Liver (tissue), 9 donors: ENCODE results near the gene DDX1. TPM values are rescaled to one million over a fixed set of nuclear protein-coding genes. Genes with fewer than 3 reads are reported as not detected.

Experiments used
- DNase-seq: peaks from one replicate; pipeline ENCODE4 v3.0.0-alpha.2; 2017; ENCODE audit warnings: low spot score
- H3K27ac ChIP-seq, 2 donors: one replicate each; pipeline ENCODE4 v1.7.0; 2013; ENCODE audit warnings: inconsistent platforms in 2 of 2, low read length in 2 of 2, control low read depth in 1 of 2, low read depth in 1 of 2, mild to moderate bottlenecking in 1 of 2
- H3K27me3 ChIP-seq, 4 donors: one replicate each; pipeline versions ENCODE4 v1.6.1 to v1.7.0; 2013; ENCODE audit warnings: low read length in 3 of 4, inconsistent platforms in 1 of 4, mild to moderate bottlenecking in 1 of 4, moderate library complexity in 1 of 4; ENCODE audit not compliant: control insufficient read depth in 4 of 4, insufficient read depth in 4 of 4
- H3K36me3 ChIP-seq, 4 donors: one replicate each; pipeline versions ENCODE4 v1.6.1 to v1.7.0; 2013; ENCODE audit warnings: low read length in 3 of 4, mild to moderate bottlenecking in 3 of 4, low read depth in 1 of 4, moderate library complexity in 1 of 4; ENCODE audit not compliant: control insufficient read depth in 4 of 4, insufficient read depth in 3 of 4
- H3K4me1 ChIP-seq, 4 donors: one replicate each; pipeline versions ENCODE4 v1.6.1 to v1.7.0; 2013; ENCODE audit warnings: low read length in 3 of 4, mild to moderate bottlenecking in 3 of 4, moderate library complexity in 1 of 4; ENCODE audit not compliant: control insufficient read depth in 4 of 4, insufficient read depth in 4 of 4
- H3K4me3 ChIP-seq, 3 donors: one replicate each; pipeline versions ENCODE4 v1.6.1 to v1.7.0; 2013; ENCODE audit warnings: low read length in 3 of 3, control low read depth in 1 of 3, low read depth in 1 of 3, mild to moderate bottlenecking in 1 of 3
- H3K9ac ChIP-seq, 2 donors: one replicate each; pipeline ENCODE4 v1.7.0; 2013; ENCODE audit warnings: low read length in 2 of 2, mild to moderate bottlenecking in 2 of 2, moderate library complexity in 2 of 2, control low read depth in 1 of 2, low read depth in 1 of 2
- H3K9me3 ChIP-seq, 4 donors: one replicate each; pipeline versions ENCODE4 v1.6.1 to v1.7.0; 2013; ENCODE audit warnings: low read length in 3 of 4; ENCODE audit not compliant: control insufficient read depth in 4 of 4
- ATF3 ChIP-seq: IDR thresholded peaks from 2 replicates; pipeline ENCODE4 v1.6.1; 2016; ENCODE audit warnings: antibody characterized with exemption
- CTCF ChIP-seq: fragments of 150-350 bp; IDR thresholded peaks from 2 replicates; pipeline ENCODE4 v1.5.1; 2017; ENCODE audit warnings: improper control_type of control experiment, low read depth, low read length; ENCODE audit not compliant: missing input control
- EGR1 ChIP-seq, 2 donors: IDR thresholded peaks; 2 replicates each; pipeline ENCODE4 v1.6.1; 2016 to 2018; ENCODE audit warnings: antibody characterized with exemption in 2 of 2, low read depth in 2 of 2
- FOXA1 ChIP-seq: IDR thresholded peaks from 2 replicates; pipeline ENCODE4 v1.6.1; 2016; ENCODE audit warnings: antibody characterized with exemption
- FOXA2 ChIP-seq: IDR thresholded peaks from 2 replicates; pipeline ENCODE4 v1.6.1; 2016; ENCODE audit warnings: antibody characterized with exemption
- GABPA ChIP-seq, 2 donors: IDR thresholded peaks in 1 of 2; conservative IDR thresholded peaks in 1 of 2; 2 replicates each; pipeline ENCODE4 v1.6.1; 2016; ENCODE audit warnings: antibody characterized with exemption in 2 of 2, mild to moderate bottlenecking in 1 of 2, moderate library complexity in 1 of 2
- HNF4A ChIP-seq, 2 donors: conservative IDR thresholded peaks; 2 replicates each; pipeline ENCODE4 v1.6.1; 2016; ENCODE audit warnings: antibody characterized with exemption in 2 of 2, mild to moderate bottlenecking in 2 of 2
- HNF4G ChIP-seq: IDR thresholded peaks from 2 replicates; pipeline ENCODE4 v1.6.1; 2016; ENCODE audit warnings: antibody characterized with exemption
- JUND ChIP-seq, 2 donors: IDR thresholded peaks; 2 replicates each; pipeline ENCODE4 v1.6.1; 2016; ENCODE audit warnings: antibody characterized with exemption in 2 of 2
- MAX ChIP-seq: IDR thresholded peaks from 2 replicates; pipeline ENCODE4 v1.6.1; 2016; ENCODE audit warnings: antibody characterized with exemption
- NR2F2 ChIP-seq: IDR thresholded peaks from 2 replicates; pipeline ENCODE4 v1.6.1; 2016; ENCODE audit warnings: antibody characterized with exemption
- RAD21 ChIP-seq, 2 donors: IDR thresholded peaks; 2 replicates each; pipeline ENCODE4 v1.6.1; 2016; ENCODE audit warnings: antibody characterized with exemption in 2 of 2, mild to moderate bottlenecking in 2 of 2
- REST ChIP-seq: IDR thresholded peaks from 2 replicates; pipeline ENCODE4 v1.6.1; 2016; ENCODE audit warnings: antibody characterized with exemption, mild to moderate bottlenecking
- RXRA ChIP-seq, 2 donors: IDR thresholded peaks; 2 replicates each; pipeline ENCODE4 v1.6.1; 2017 to 2018; ENCODE audit warnings: antibody characterized with exemption in 2 of 2, mild to moderate bottlenecking in 1 of 2
- SP1 ChIP-seq: IDR thresholded peaks from 2 replicates; pipeline ENCODE4 v1.6.1; 2018; ENCODE audit warnings: antibody characterized with exemption, mild to moderate bottlenecking
- TAF1 ChIP-seq: conservative IDR thresholded peaks from 2 replicates; pipeline ENCODE4 v1.6.1; 2016; ENCODE audit warnings: antibody characterized with exemption, mild to moderate bottlenecking
- YY1 ChIP-seq: IDR thresholded peaks from 2 replicates; pipeline ENCODE4 v1.6.1; 2016; ENCODE audit warnings: antibody characterized with exemption, mild to moderate bottlenecking
- ZBTB33 ChIP-seq: IDR thresholded peaks from 2 replicates; pipeline ENCODE4 v1.6.1; 2016; ENCODE audit warnings: antibody characterized with exemption
- WGBS: extraction: QIAGEN DNeasy Blood & Tissue Kit; methylation state at CpG from one replicate; pipeline ENCODE4 v1.1.7; 2013; 5-methylcytosine and 5-hydroxymethylcytosine counted together
- polyA plus RNA-seq, 2 donors: library from polyadenylated mRNA; stranded (reverse) in 1 of 2; unstranded in 1 of 2; fragments of 200-250 nt in 1 of 2; fragments of >200 nt in 1 of 2; fragmentation: Nextera tagmentation in 1 of 2; extraction: Ambion mirVana in 1 of 2; gene quantifications; one replicate each; pipeline versions ENCODE4 v1.2.1 to v1.2.3, GENCODE V29; 2013 to 2015
- total RNA-seq, 2 donors: library from RNA; depleted of rRNA; stranded (reverse); fragments of >200 nt; gene quantifications; one replicate each; pipeline ENCODE4 v1.2.3, GENCODE V29; 2014
- donor health status: healthy.
- donor health status: healthy.
- donor health status: healthy.
- donor health status: healthy.
- donor health status: healthy.

Gene DDX1
- total and polyA plus RNA-seq, 4 donors = 31.7 to 43.9 (median 38.8) TPM

- TF ChIP-seq CTCF (no peak), EGR1 (IDR thresholded peaks at IDR 0.05; ENCODE audit: low read depth in 2 of 2) (no peak), FOXA2 (no peak), YY1 (no peak), FOXA1 (no peak)
These were observed 69.6 kb downstream of the DDX1 start (continued) for GRCh38 chr2:15661295-15661569.

- Histone ChIP-seq H3K9me3 (no peaks in the 10 kb centered on the region), H3K27me3 (no peaks in the 10 kb centered on the region), H3K36me3 (no peaks in the 10 kb centered on the region), H3K9ac (no peak overlapping the region), H3K27ac (no peak overlapping the region), H3K4me3 (no peak overlapping the region), H3K4me1 (no peaks in the 10 kb centered on the region)
- WGBS = 87% methylated on average over 4 of the region's 4 CpGs
- DNase-seq = no peak
- TF ChIP-seq MAX (no peak), HNF4G (no peak), TAF1 (no peak), NR2F2 (no peak), FOXA1 (no peak), GABPA (IDR thresholded peaks at IDR 0.05 in 1 of 2, conservative IDR thresholded peaks at IDR 0.05 in 1 of 2) (no peak), YY1 (no peak), RAD21 (IDR thresholded peaks at IDR 0.05) (no peak), FOXA2 (no peak), CTCF (no peak), HNF4A (conservative IDR thresholded peaks at IDR 0.05) (no peak), SP1 (no peak)
These were observed 70.4 kb downstream of the DDX1 start for GRCh38 chr2:15662026-15662425.

GRCh38 chr2:15662579-15662978 lies 70.9 kb downstream of the DDX1 start:
- H3K9ac ChIP-seq = no peak overlapping the region
- H3K27me3 ChIP-seq = no peaks in the 10 kb centered on the region
- WGBS = 94% methylated on average over 9 of the region's 9 CpGs
- no peaks in the 10 kb centered on the region for H3K4me1 ChIP-seq
- TF ChIP-seq ATF3 (no peak), YY1 (no peak), FOXA1 (no peak), SP1 (no peak), JUND (IDR thresholded peaks at IDR 0.05) (no peak), ZBTB33 (no peak), NR2F2 (no peak), MAX (no peak), EGR1 (IDR thresholded peaks at IDR 0.05; ENCODE audit: low read depth in 2 of 2) (no peak), REST (no peak), HNF4A (conservative IDR thresholded peaks at IDR 0.05) (no peak), RXRA (IDR thresholded peaks at IDR 0.05) (no peak)
- DNase-seq = no peak
- H3K27ac ChIP-seq = no peak overlapping the region
- no peaks in the 10 kb centered on the region for H3K9me3 ChIP-seq
- no peak overlapping the region for H3K4me3 ChIP-seq
- H3K36me3 ChIP-seq = no peaks in the 10 kb centered on the region
